Ammon's horn (tissue), 1 donor: ENCODE measurements around the gene GABRA4.

Experiments
- DNase-seq: peaks from one replicate; pipeline ENCODE4 v3.0.0-alpha.2; 2016; ENCODE audit warnings: low spot score

The GABRA4 gene

GRCh38 chr4:46993075-46994006, at the start of gene GABRA4:
GABRA4 (minus strand) TSS chr4:46993581; CDS start chr4:46993424, 157 bp downstream.
- peak; percentile 45 for DNase-seq

GRCh38 chr4:47040828-47041227, 47.4 kb upstream of the GABRA4 start:
- DNase-seq: peak; percentile 18

- DNase-seq: no peak
These were observed 44.9 kb upstream of the GABRA4 start for GRCh38 chr4:47038263-47038662.

GRCh38 chr4:47032405-47033106, 39.2 kb upstream of the GABRA4 start:
- peak; percentile 88 for DNase-seq

- peak; percentile 20 for DNase-seq
These were observed 38.5 kb upstream of the GABRA4 start for GRCh38 chr4:47031751-47032404.

- DNase-seq: peak; percentile 80
These were observed 37.8 kb upstream of the GABRA4 start, which contains the start of gene GABRB1 for GRCh38 chr4:47031011-47031678. GABRB1 (plus strand) TSS chr4:47031567.

GRCh38 chr4:47017494-47017893, 24.1 kb upstream of the GABRA4 start:
- DNase-seq: no peak

- no peak for DNase-seq
These were observed 23.7 kb upstream of the GABRA4 start for GRCh38 chr4:47017081-47017480.

- no peak for DNase-seq
These were observed 20.0 kb upstream of the GABRA4 start for GRCh38 chr4:47013373-47013772.

- DNase-seq: no peak
These were observed 19.3 kb upstream of the GABRA4 start for GRCh38 chr4:47012676-47013075.

- no peak for DNase-seq
These were observed 17.6 kb upstream of the GABRA4 start for GRCh38 chr4:47010912-47011446.

GRCh38 chr4:47010347-47010911, 17.0 kb upstream of the GABRA4 start:
- no peak for DNase-seq

GRCh38 chr4:47002580-47002979, 9.2 kb upstream of the GABRA4 start:
- DNase-seq: no peak

GRCh38 chr4:47000406-47000805, 7.0 kb upstream of the GABRA4 start:
- no peak for DNase-seq

GRCh38 chr4:46999566-46999965, 6.2 kb upstream of the GABRA4 start:
- DNase-seq: no peak

- DNase-seq: no peak
These were observed 625 bp upstream of the GABRA4 start for GRCh38 chr4:46994007-46994405.

- DNase-seq: no peak
These were observed 1.0 kb downstream of the GABRA4 start for GRCh38 chr4:46992338-46992737.

- no peak for DNase-seq
These were observed 6.3 kb downstream of the GABRA4 start for GRCh38 chr4:46986922-46987638.

- DNase-seq: no peak
These were observed 8.6 kb downstream of the GABRA4 start for GRCh38 chr4:46984781-46985180.

- DNase-seq: no peak
These were observed 12.5 kb downstream of the GABRA4 start for GRCh38 chr4:46980851-46981250.

GRCh38 chr4:46979726-46980125, 13.7 kb downstream of the GABRA4 start:
- DNase-seq: no peak
